ENCODE results near the gene TMCC1. TPM values are rescaled to one million over a fixed set of nuclear protein-coding genes. Genes with fewer than 3 reads are reported as not detected.
"Not testable (repeated sequence)": the region's sequence is repeated elsewhere in the genome, so short reads cannot be mapped to it uniquely, and the experiment has no call there.

TMCC1 gene
- total RNA-seq, 4 donors from 2014 or later: 4.1 to 21.8 (median 14.5) TPM

DNA sequence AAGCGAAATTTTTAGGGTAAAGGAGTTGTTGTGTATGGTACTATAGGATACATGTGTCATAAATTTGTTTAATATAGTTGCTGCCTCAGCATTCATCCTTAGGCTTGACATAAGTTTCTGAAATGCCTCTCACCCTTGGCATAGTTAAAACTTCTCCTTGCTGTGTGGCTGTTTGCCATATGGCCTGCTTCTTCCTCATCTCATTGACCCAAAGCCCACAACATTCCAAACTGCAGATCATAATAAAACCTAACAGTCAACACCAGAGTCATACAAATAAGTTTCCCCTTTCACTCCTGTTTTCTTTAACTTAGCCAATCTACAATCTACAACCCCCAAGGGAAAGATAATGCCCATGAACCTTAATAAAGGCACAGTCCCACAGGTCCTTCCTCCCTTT, 136.6 kb downstream of the TMCC1 start:
- no peaks in the 10 kb centered on the region for H3K27me3 ChIP-seq
- WGBS, 2 donors (ENCODE audit: low coverage in 1 of 2): 91 to 95% methylated on average over 1 of the region's 1 CpG
- H3K4me1 ChIP-seq: peaks cover 0 to 7% (median 0%) of the 10 kb centered on the region in 4 donors
- H3K27ac ChIP-seq: no peak overlapping the region
- in situ Hi-C loops (cut with MboI; ENCODE audit: low pct_ligation_motif_present in 1 of 4, low pct_unique_long_range_greater_than_20kb in 1 of 4, low sequenced_read_pairs in 3 of 4): no loop called here
- TF ChIP-seq POLR2AphosphoS5 (IDR thresholded peaks at IDR 0.05): no peak
- TF ChIP-seq EP300 (IDR thresholded peaks at IDR 0.05; ENCODE audit: low read depth): no peak
- TF ChIP-seq POLR2A (IDR thresholded peaks at IDR 0.05): no peak
- TF ChIP-seq, protein P1, sequence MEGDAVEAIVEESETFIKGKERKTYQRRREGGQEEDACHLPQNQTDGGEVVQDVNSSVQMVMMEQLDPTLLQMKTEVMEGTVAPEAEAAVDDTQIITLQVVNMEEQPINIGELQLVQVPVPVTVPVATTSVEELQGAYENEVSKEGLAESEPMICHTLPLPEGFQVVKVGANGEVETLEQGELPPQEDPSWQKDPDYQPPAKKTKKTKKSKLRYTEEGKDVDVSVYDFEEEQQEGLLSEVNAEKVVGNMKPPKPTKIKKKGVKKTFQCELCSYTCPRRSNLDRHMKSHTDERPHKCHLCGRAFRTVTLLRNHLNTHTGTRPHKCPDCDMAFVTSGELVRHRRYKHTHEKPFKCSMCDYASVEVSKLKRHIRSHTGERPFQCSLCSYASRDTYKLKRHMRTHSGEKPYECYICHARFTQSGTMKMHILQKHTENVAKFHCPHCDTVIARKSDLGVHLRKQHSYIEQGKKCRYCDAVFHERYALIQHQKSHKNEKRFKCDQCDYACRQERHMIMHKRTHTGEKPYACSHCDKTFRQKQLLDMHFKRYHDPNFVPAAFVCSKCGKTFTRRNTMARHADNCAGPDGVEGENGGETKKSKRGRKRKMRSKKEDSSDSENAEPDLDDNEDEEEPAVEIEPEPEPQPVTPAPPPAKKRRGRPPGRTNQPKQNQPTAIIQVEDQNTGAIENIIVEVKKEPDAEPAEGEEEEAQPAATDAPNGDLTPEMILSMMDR (IDR thresholded peaks at IDR 0.05): no peak
- H3K9me3 ChIP-seq: no peaks in the 10 kb centered on the region
- no peaks in the 10 kb centered on the region for H3K36me3 ChIP-seq
- intact Hi-C loops (cut with DNase I; ENCODE audit: low total_unique reads): no loop called here
- no peak overlapping the region for H3K4me3 ChIP-seq
- DNase-seq: no peak

DNA sequence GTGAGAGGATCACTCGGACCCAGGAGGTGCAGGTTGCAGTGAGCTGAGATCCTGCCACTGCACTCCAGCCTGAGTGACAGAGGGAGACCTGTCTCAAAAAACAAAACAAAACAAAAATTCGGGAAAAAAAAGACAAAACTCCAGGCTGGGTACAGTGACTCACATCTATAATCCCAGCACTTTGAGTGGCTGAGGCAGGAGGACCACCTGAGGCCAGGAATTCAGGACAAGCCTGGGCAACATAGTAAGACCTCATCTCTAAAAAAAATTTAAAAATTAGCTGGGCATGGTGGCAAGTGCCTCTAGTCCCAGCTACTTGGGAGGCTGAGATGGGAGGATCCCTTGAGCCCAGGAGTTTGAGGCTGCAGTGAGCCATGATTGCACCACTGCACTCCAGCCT, 142.4 kb downstream of the TMCC1 start:
- intact Hi-C loops (cut with DNase I; ENCODE audit: low total_unique reads); H3K9me3 ChIP-seq; DNase-seq; H3K27me3 ChIP-seq; H3K4me1 ChIP-seq; H3K27ac ChIP-seq; H3K36me3 ChIP-seq; in situ Hi-C loops (cut with MboI; ENCODE audit: low pct_ligation_motif_present in 1 of 4, low pct_unique_long_range_greater_than_20kb in 1 of 4, low sequenced_read_pairs in 3 of 4); H3K4me3 ChIP-seq: not testable (repeated sequence)
- 95 to 100% methylated on average over 1 to 2 of the region's 2 CpGs for WGBS, 2 donors (ENCODE audit: low coverage in 1 of 2)

DNA sequence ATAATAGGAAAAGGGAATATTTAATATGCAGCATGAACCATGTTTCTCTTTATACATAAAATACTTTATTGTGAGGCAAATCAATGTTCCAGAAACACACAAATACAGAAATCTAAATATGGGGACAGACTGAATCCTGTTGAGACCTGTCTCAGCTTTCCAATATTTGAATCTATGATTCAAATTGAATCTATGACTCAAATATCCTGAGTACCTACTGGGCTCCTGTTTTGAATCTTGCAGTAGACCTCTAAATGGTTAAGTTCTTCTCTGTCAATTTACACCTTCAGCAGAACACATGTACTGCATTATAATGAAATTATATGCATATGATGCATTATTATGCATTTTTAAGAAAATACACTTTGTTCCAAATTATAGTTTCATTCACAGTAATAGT, 143.8 kb downstream of the TMCC1 start:
- no peak for TF ChIP-seq EP300 (IDR thresholded peaks at IDR 0.05; ENCODE audit: low read depth)
- TF ChIP-seq POLR2A (IDR thresholded peaks at IDR 0.05): no peak
- TF ChIP-seq, protein P1 (IDR thresholded peaks at IDR 0.05): no peak
- TF ChIP-seq POLR2AphosphoS5 (IDR thresholded peaks at IDR 0.05): no peak
- Histone ChIP-seq H3K9me3 (no peaks in the 10 kb centered on the region), H3K4me1 (peaks cover 0 to 11% (median 0%) of the 10 kb centered on the region in 4 donors), H3K27me3 (no peaks in the 10 kb centered on the region), H3K36me3 (no peaks in the 10 kb centered on the region), H3K27ac (no peak overlapping the region), H3K4me3 (no peak overlapping the region)
- in situ Hi-C loops (cut with MboI; ENCODE audit: low pct_ligation_motif_present in 1 of 4, low pct_unique_long_range_greater_than_20kb in 1 of 4, low sequenced_read_pairs in 3 of 4): no loop called here
- no peak for DNase-seq
- intact Hi-C loops (cut with DNase I; ENCODE audit: low total_unique reads): no loop called here

DNA sequence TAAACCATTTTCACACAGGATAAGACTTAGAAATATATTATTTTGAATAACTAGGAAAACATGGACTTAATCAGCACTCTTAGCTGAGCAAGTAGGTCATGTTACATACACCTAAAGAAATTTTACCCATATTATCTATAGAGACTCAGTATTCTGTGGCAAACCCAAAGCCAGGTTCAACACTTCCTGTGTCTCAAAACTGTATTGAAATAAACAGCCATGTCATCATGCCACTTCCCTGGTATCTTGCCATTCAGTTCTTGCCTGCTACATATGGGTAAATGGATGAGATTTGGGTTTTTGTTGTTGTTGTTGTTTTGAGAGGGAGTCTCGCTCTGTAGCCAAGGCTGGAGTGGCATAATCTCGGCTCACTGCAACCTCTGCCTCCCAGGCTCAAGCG, 145.5 kb downstream of the TMCC1 start:
- DNase-seq: no peak
- in situ Hi-C loops (cut with MboI; ENCODE audit: low pct_ligation_motif_present in 1 of 4, low pct_unique_long_range_greater_than_20kb in 1 of 4, low sequenced_read_pairs in 3 of 4) (no loop called here), intact Hi-C loops (cut with DNase I; ENCODE audit: low total_unique reads) (no loop called here)
- H3K4me1 ChIP-seq: peaks cover 0 to 11% (median 0%) of the 10 kb centered on the region in 4 donors
- 95% methylated on average over 3 of the region's 3 CpGs; no CpG with 5 or more reads in 1 of the 2 donors for WGBS, 2 donors (ENCODE audit: low coverage in 1 of 2)
- no peak overlapping the region for H3K27ac ChIP-seq
- TF ChIP-seq EP300 (IDR thresholded peaks at IDR 0.05; ENCODE audit: low read depth) (no peak), POLR2AphosphoS5 (IDR thresholded peaks at IDR 0.05) (no peak), POLR2A (IDR thresholded peaks at IDR 0.05) (no peak)
- TF ChIP-seq, protein P1 (IDR thresholded peaks at IDR 0.05): no peak
- no peaks in the 10 kb centered on the region for H3K9me3 ChIP-seq
- H3K4me3 ChIP-seq: no peak overlapping the region
- H3K27me3 ChIP-seq: no peaks in the 10 kb centered on the region
- H3K36me3 ChIP-seq: no peaks in the 10 kb centered on the region

DNA sequence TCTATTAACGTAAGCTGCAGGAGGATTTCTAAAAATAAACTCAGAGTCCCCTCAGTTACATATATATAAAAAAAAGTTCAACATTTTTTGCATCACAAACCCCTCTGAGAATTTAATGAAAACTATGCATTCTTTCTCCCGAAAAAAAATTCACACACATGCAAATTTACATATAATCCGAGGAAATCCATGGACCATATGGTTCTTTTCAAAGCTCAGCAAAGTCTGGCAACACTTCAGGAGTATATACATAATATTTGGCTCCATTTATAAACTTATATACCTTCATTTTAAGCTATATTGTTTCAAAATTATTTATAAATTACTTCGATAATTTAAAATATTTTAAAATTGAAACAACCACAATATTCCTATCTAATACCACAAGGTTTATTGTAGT, 146.4 kb downstream of the TMCC1 start:
- WGBS, 2 donors (ENCODE audit: low coverage in 1 of 2): 83 to 86% methylated on average over 4 of the region's 4 CpGs
- intact Hi-C loops (cut with DNase I; ENCODE audit: low total_unique reads): no loop called here
- H3K27ac ChIP-seq: no peak overlapping the region

More for the DNA sequence above, 146.4 kb downstream of the TMCC1 start:
- no peaks in the 10 kb centered on the region for H3K27me3 ChIP-seq
- no peak overlapping the region for H3K4me3 ChIP-seq
- H3K36me3 ChIP-seq: no peaks in the 10 kb centered on the region
- TF ChIP-seq POLR2A (IDR thresholded peaks at IDR 0.05): no peak
- no peak for TF ChIP-seq EP300 (IDR thresholded peaks at IDR 0.05; ENCODE audit: low read depth)
- TF ChIP-seq, protein P1 (IDR thresholded peaks at IDR 0.05): no peak
- TF ChIP-seq POLR2AphosphoS5 (IDR thresholded peaks at IDR 0.05): no peak
- DNase-seq: no peak
- in situ Hi-C loops (cut with MboI; ENCODE audit: low pct_ligation_motif_present in 1 of 4, low pct_unique_long_range_greater_than_20kb in 1 of 4, low sequenced_read_pairs in 3 of 4): no loop called here
- H3K4me1 ChIP-seq: peaks cover 0 to 11% (median 0%) of the 10 kb centered on the region in 4 donors
- H3K9me3 ChIP-seq: no peaks in the 10 kb centered on the region

Measured in transverse colon (tissue), 4 donors.